ENCODE measurements around the gene BCOR. TPM values are rescaled to one million over a fixed set of nuclear protein-coding genes. Genes with fewer than 3 reads are reported as not detected.
A peak's percentile ranks its signal among the peaks of the same experiment; 100 is the strongest.

Gene BCOR
- total RNA-seq, 2 experiments from 2014 or later, result 34.7 to 51.1 TPM

- Mint-ChIP-seq H3K4me3 (no peak overlapping the region), H3K9me3 (ENCODE audit: low read depth) (no peaks in the 10 kb centered on the region), H3K4me1 (no peaks in the 10 kb centered on the region), H3K27me3 (no peaks in the 10 kb centered on the region), H3K27ac (no peak overlapping the region), H3K36me3 (ENCODE audit: low read depth) (no peaks in the 10 kb centered on the region)
- ChIA-PET CTCF (interaction anchor here (1.5 kb wide), 1 partner anchor 9 kb away, joined by 3 read pairs; no protein-coding TSS in a partner anchor), POLR2A (no interaction called here)
- DNase-seq (no peak), ATAC-seq (no peak)
- intact Hi-C loops (cut with DNase I, micrococcal nuclease), result no loop called here
Observed at GRCh38 chrX:40140706-40141499, 43.1 kb upstream of the BCOR start.

- Mint-ChIP-seq H3K4me3 (no peak overlapping the region), H3K27me3 (no peaks in the 10 kb centered on the region), H3K27ac (no peak overlapping the region), H3K36me3 (ENCODE audit: low read depth) (no peaks in the 10 kb centered on the region), H3K4me1 (no peaks in the 10 kb centered on the region), H3K9me3 (ENCODE audit: low read depth) (no peaks in the 10 kb centered on the region)
- ChIA-PET CTCF (no interaction called here), POLR2A (no interaction called here)
- DNase-seq (no peak), ATAC-seq (no peak)
- intact Hi-C loops (cut with DNase I, micrococcal nuclease), result no loop called here
Observed at GRCh38 chrX:40132751-40133150, 35.0 kb upstream of the BCOR start.

DNA sequence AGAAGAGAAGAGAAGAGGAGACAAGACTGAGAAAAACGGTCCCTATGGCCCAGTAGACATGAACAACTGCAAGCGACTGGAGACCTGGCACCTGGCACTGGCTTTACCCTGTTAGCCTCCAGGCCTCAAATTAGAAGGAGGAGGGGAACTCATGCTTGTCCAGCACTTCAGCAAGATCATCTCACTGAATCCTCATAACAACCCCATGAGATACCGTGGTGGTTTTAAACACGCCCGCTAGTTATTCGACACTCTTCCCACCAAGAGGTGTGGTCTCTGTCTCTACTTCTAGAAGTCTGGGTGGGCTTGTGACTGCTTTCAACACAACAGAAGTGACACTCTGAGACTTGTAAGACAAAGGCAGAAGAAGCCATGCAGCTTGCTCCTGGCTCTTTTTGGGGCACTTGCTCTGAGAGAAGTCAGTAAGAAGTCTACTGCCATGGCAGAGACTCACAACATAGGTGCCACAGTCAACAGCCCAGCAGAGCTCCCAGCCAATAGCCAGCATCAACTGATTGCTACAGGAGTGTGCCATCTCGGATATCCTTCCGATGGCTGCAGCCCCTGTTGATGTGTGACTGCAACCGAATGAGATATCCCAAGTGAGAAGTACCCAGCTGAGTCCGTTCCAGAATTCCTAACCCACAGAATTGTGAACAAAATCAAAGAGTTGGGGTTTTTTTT is 34.0 kb upstream of the BCOR start:
- Mint-ChIP-seq H3K27ac (no peak overlapping the region), H3K4me3 (no peak overlapping the region), H3K27me3 (no peaks in the 10 kb centered on the region), H3K36me3 (ENCODE audit: low read depth) (peaks cover 3% of the 10 kb centered on the region), H3K9me3 (ENCODE audit: low read depth) (no peaks in the 10 kb centered on the region), H3K4me1 (peaks cover 5% of the 10 kb centered on the region)
- intact Hi-C loops (cut with DNase I, micrococcal nuclease), result no loop called here
- CTCF ChIA-PET, result interaction anchor here (0.6 to 1.1 kb wide), 3 partner anchors 10 to 355 kb away, joined by 3 to 4 read pairs (median 3); no protein-coding TSS in a partner anchor
- ATAC-seq (no peak), DNase-seq (no peak)
- POLR2A ChIA-PET, result no interaction called here

- Mint-ChIP-seq H3K4me1 (peaks cover 5% of the 10 kb centered on the region), H3K4me3 (no peak overlapping the region), H3K27ac (no peak overlapping the region), H3K36me3 (ENCODE audit: low read depth) (peaks cover 4% of the 10 kb centered on the region), H3K27me3 (no peaks in the 10 kb centered on the region), H3K9me3 (ENCODE audit: low read depth) (no peaks in the 10 kb centered on the region)
- intact Hi-C loops (cut with DNase I, micrococcal nuclease), result no loop called here
- DNase-seq, result no peak
- no peak for ATAC-seq
- ChIA-PET POLR2A (no interaction called here), CTCF (no interaction called here)
Observed at GRCh38 chrX:40130207-40130606, 32.4 kb upstream of the BCOR start.

DNA sequence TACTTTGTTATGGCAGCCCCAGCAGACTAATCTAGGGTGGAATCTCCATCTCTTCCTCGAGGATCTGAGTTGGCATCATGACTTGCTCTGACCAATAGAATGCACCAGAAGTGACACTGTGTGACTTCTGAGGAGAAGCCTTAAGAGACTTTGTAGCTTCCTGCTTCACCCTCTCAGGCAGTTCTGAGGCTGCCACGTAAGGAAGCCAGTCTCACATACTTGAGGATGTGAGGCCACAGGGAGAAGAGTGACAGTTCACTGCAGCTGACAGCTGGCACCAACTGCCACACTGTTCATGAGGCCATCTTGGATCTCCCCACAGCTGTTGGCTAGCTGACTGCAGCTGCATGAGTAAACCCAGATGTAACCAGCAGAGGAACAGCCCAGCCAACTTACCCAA is 29.3 kb upstream of the BCOR start:
- DNase-seq, result peak; percentile 35
- Mint-ChIP-seq H3K36me3 (ENCODE audit: low read depth) (peaks cover 4% of the 10 kb centered on the region), H3K4me3 (no peak overlapping the region), H3K27ac (no peak overlapping the region), H3K9me3 (ENCODE audit: low read depth) (no peaks in the 10 kb centered on the region), H3K4me1 (peaks cover 5% of the 10 kb centered on the region), H3K27me3 (no peaks in the 10 kb centered on the region)
- intact Hi-C loops (cut with DNase I, micrococcal nuclease), result no loop called here
- ChIA-PET CTCF (no interaction called here), POLR2A (no interaction called here)
- peak; percentile 86 for ATAC-seq

- Mint-ChIP-seq H3K36me3 (ENCODE audit: low read depth) (peaks cover 4% of the 10 kb centered on the region), H3K9me3 (ENCODE audit: low read depth) (no peaks in the 10 kb centered on the region), H3K4me3 (no peak overlapping the region), H3K4me1 (peaks cover 7% of the 10 kb centered on the region), H3K27me3 (no peaks in the 10 kb centered on the region), H3K27ac (no peak overlapping the region)
- ATAC-seq, result no peak
- ChIA-PET POLR2A (no interaction called here), CTCF (no interaction called here)
- no peak for DNase-seq
- intact Hi-C loops (cut with DNase I, micrococcal nuclease), result no loop called here
Observed at GRCh38 chrX:40122487-40122886, 24.7 kb upstream of the BCOR start.

DNA sequence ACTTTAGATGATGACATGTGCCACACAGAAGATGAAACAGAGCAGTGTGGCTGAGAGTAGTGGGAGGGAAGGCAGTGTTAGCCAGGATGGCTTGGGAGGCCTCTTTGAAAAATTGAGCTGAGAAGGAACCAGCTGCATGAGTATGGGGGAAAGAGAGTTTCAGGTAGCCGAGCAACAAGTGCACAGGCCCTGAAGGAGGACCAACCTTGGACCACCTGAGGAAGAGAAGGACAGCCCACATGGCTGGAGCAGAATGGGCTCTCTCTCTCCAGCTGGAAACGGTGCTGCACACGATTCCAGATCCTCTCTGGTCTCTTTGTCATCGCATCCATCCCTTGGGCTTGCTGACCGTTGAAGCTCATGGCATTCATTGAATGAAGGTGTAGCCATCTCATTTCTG is 23.9 kb upstream of the BCOR start:
- POLR2A ChIA-PET, result no interaction called here
- H3K36me3 Mint-ChIP-seq (ENCODE audit: low read depth), result peaks cover 1% of the 10 kb centered on the region
- peaks cover 2% of the 10 kb centered on the region for H3K4me1 Mint-ChIP-seq
- DNase-seq, result no peak
- intact Hi-C loops (cut with DNase I, micrococcal nuclease), result no loop called here
- no peaks in the 10 kb centered on the region for H3K9me3 Mint-ChIP-seq (ENCODE audit: low read depth)
- ATAC-seq, result no peak
- H3K27ac Mint-ChIP-seq, result no peak overlapping the region
- H3K4me3 Mint-ChIP-seq, result no peak overlapping the region
- no peaks in the 10 kb centered on the region for H3K27me3 Mint-ChIP-seq
- CTCF ChIA-PET, result interaction anchor here (0.7 kb wide), 1 partner anchor 395 kb away, joined by 3 read pairs; no protein-coding TSS in a partner anchor

DNA sequence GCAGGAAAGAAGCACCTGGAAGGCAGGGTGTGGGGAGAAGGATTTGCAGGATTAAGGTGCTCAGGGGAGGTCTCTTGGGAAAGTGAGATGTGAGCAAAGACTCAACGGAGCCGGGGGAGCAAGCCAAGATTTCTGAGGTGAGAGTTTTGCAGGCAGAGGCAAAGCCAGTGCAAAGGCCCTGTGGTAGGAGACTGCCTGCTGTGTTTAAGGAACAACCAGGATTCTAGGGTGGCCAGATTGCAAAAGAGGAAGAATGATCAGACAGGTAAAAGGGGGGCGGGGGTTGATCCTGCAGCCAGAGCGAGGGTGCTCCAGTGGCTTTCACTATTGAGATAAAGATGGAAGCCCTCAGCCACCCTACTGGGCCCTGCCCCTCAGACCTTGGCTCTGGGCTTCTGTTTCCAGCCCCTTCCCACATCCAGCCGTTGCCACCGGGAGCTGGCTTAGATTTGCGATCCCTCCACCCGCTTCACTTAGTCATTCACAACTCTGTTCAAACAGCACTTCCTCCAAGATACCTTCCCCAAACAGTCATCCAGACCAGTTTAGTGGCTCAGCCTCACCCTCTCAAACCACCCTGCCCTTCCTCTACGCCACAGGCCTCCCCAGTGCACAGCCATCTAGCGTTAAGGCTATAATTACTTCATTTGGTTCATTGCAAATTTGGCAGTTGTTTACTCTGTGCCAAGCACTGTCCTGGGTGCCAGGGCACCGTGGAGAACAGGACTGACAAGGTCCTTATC is 23.3 kb upstream of the BCOR start:
- Mint-ChIP-seq H3K9me3 (ENCODE audit: low read depth) (no peaks in the 10 kb centered on the region), H3K36me3 (ENCODE audit: low read depth) (peaks cover 1% of the 10 kb centered on the region), H3K4me3 (no peak overlapping the region), H3K27me3 (no peaks in the 10 kb centered on the region), H3K4me1 (peaks cover 2% of the 10 kb centered on the region), H3K27ac (no peak overlapping the region)
- ATAC-seq, result no peak
- ChIA-PET POLR2A (no interaction called here), CTCF (interaction anchor here (0.7 kb wide), 1 partner anchor 394 kb away, joined by 3 read pairs; no protein-coding TSS in a partner anchor)
- no peak for DNase-seq
- intact Hi-C loops (cut with DNase I, micrococcal nuclease), result no loop called here

- Mint-ChIP-seq H3K27me3 (no peaks in the 10 kb centered on the region), H3K4me1 (peaks cover 2% of the 10 kb centered on the region), H3K4me3 (no peak overlapping the region), H3K9me3 (ENCODE audit: low read depth) (no peaks in the 10 kb centered on the region), H3K27ac (no peak overlapping the region), H3K36me3 (ENCODE audit: low read depth) (no peaks in the 10 kb centered on the region)
- DNase-seq, result no peak
- intact Hi-C loops (cut with DNase I, micrococcal nuclease), result no loop called here
- CTCF ChIA-PET, result no interaction called here
- POLR2A ChIA-PET, result no interaction called here
- no peak for ATAC-seq
Observed at GRCh38 chrX:40117715-40118285, 20.0 kb upstream of the BCOR start.

DNA sequence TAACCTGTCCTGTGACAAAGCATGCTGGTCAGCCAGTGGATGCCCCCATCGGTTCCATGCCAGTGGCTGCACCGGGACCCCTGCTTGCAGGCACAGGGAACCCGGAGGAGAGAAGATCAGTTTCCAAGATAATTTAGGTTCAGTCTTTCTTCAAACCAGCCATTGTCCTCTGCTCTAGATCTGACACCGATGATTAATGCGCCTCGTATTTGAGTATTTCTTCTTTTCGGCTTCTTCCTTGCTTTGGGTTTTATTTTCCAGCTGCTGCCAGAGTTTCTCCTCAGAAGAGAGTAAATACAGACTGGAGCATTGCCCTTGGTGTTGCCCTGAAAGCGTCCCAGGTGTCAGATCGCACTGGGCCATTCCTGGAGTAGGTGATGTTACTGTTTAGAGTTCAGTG is 19.2 kb upstream of the BCOR start:
- peaks cover 2% of the 10 kb centered on the region for H3K4me1 Mint-ChIP-seq
- no peaks in the 10 kb centered on the region for H3K27me3 Mint-ChIP-seq
- DNase-seq (no peak), ATAC-seq (no peak)
- no peak overlapping the region for H3K4me3 Mint-ChIP-seq
- H3K9me3 Mint-ChIP-seq (ENCODE audit: low read depth), result no peaks in the 10 kb centered on the region
- intact Hi-C loops (cut with DNase I, micrococcal nuclease), result no loop called here
- no peaks in the 10 kb centered on the region for H3K36me3 Mint-ChIP-seq (ENCODE audit: low read depth)
- POLR2A ChIA-PET, result no interaction called here
- no peak overlapping the region for H3K27ac Mint-ChIP-seq
- CTCF ChIA-PET, result no interaction called here

DNA sequence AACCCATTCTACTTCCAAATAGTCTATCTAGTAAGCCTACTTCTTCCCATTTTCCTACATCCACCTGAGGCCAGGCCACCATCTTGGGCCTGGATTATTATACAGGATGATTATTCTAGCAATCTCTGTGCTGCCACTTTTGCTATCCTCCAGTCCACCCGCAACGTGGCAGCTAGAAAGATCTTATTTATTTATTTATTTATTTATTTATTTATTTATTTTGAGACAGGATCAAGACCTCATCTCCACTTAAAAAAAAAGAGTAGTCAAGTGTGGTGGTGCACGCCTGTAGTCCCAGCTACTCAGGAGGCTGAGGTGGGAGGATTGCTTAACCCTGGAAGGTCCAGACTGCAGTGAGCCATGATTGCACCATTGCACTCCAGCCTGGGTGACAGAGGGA is 15.2 kb upstream of the BCOR start:
- Mint-ChIP-seq H3K36me3 (ENCODE audit: low read depth) (no peaks in the 10 kb centered on the region), H3K4me3 (no peak overlapping the region), H3K27me3 (peaks cover 4% of the 10 kb centered on the region), H3K4me1 (peaks cover 2% of the 10 kb centered on the region), H3K27ac (no peak overlapping the region), H3K9me3 (ENCODE audit: low read depth) (no peaks in the 10 kb centered on the region)
- intact Hi-C loops (cut with DNase I, micrococcal nuclease), result no loop called here
- POLR2A ChIA-PET, result no interaction called here
- ATAC-seq, result no peak
- DNase-seq, result no peak
- CTCF ChIA-PET, result no interaction called here
